Astrocyte of the hippocampus (primary cell): Measurements from ENCODE around the gene KRTAP10-9.

ENCODE experiments used
- DNase-seq: peaks from one replicate; pipeline ENCODE4 v3.0.0; 2011; ENCODE audit warnings: low read depth, low spot score

KRTAP10-9 gene

GRCh38 chr21:44664691-44665090, 37.8 kb downstream of the KRTAP10-9 start:
- DNase-seq, result no peak

GRCh38 chr21:44666401-44667320, 39.8 kb downstream of the KRTAP10-9 start, which contains the start of gene KRTAP12-2:
Gene KRTAP12-2, minus strand, starts transcription at chr21:44666927. Its CDS starts 41 bp downstream, at chr21:44666886.
- no peak for DNase-seq

DNA sequence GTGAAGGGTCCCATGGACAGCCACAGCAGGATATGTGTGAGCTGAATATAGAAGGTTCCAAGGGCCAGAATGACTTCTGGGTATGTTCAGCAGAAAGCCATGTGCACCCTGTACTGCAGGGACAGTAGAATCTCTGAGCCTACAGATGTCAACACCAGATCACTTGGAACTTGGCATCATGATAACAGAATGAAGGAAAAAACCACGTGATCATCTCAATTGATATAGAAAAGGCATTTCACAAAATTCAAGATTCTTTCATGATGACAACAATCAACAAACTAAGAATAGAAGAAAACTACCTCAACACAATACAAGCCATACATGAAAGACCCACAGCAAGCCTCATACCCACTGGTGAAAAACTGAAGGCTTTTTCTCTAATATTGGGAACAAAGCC, 40.7 kb downstream of the KRTAP10-9 start:
- no peak for DNase-seq

DNA sequence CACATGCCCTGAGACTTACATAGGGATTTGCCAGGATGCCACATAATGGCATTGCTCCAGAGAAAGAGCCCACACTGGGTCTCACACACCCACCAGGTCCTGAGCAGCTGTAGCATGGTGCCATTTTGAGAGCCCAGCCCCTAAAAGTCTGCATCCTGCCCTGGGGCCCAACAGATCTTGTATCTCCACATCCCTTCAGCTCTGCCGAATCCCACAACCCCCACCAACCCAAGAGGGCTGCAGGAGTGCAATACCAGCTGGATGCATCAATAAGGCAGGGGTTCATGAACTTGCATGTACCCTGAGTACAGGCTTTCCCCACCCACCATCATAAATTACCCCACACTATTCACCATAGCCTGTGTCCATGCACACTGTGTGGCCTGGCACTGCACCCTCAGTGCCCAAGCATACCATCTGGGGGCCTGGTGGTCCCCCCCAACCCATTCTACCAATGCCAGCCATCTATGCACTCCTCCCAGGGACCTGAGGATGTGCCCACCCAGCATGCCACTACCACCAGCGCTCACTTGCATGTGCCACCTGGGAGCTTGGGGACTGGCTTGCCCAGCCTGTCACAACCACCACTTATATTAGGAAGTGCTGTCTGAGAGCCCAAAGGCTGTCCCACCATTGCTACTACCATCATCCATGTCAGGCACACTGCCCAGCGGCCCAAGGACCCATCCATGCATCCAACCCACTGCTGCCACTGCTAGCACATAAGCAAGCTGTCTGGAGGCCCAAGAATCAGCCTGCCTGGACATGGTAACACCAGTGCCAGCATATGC, 43.9 kb downstream of the KRTAP10-9 start:
- no peak for DNase-seq

GRCh38 chr21:44671911-44672310, 45.0 kb downstream of the KRTAP10-9 start:
- no peak for DNase-seq

GRCh38 chr21:44677881-44678280, 51.0 kb downstream of the KRTAP10-9 start:
- DNase-seq, result no peak
